Amniotic epithelial cell (primary cell): ENCODE results near the gene MOV10L1.
"Not testable (repeated sequence)": the region's sequence is repeated elsewhere in the genome, so short reads cannot be mapped to it uniquely, and the experiment has no call there.

Experiments used
- DNase-seq: peaks from one replicate; pipeline ENCODE4 v3.0.0-alpha.2; 2010; ENCODE audit warnings: low read depth

Gene MOV10L1

DNA sequence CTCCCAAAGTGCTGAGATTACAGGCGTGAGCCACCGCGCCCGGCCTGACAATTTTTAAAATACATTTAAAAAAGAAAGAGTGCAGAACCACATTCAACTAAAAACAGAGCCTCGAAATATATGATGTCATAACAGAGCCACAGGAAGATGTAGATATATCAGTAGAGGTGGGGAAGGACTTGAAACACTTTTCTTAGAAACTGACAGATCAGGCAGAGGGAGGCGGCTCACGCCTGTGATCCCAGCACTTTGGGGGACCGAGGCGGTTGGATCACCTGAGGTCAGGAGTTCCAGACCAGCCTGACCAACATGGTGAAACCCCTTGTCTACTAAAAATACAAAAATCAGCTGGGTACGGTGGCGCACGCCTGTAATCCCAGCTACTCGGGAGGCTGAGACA lies 11.6 kb upstream of the MOV10L1 start:
- no peak for DNase-seq

- no peak for DNase-seq
Measured at GRCh38 chr22:50078761-50079160, 11.0 kb upstream of the MOV10L1 start.

DNA sequence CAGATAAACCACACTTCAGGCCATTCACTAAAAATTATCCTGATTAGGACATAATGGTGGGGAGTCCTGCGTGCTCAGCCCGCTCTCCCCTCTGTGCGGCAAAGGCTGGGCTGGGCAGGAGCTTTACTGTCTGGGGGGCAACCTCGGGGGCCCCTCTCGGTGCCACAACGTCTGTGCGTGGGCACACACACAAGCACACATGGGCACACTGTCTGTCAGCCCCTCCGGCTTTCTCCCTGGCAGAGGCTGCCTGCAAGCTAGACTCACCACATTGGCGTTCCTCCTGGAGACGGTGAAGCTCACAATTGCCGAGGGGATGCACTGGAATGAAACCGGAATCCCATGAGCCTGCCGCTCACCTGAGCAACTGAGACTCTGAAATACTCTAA lies 9.7 kb upstream of the MOV10L1 start:
- DNase-seq: no peak

GRCh38 chr22:50081426-50082196 lies 8.2 kb upstream of the MOV10L1 start:
- no peak for DNase-seq

- no peak for DNase-seq
Measured at GRCh38 chr22:50082197-50082715, 7.5 kb upstream of the MOV10L1 start.

- no peak for DNase-seq
Measured at GRCh38 chr22:50082961-50083461, 6.8 kb upstream of the MOV10L1 start.

- no peak for DNase-seq
Measured at GRCh38 chr22:50083462-50084079, 6.2 kb upstream of the MOV10L1 start.

DNA sequence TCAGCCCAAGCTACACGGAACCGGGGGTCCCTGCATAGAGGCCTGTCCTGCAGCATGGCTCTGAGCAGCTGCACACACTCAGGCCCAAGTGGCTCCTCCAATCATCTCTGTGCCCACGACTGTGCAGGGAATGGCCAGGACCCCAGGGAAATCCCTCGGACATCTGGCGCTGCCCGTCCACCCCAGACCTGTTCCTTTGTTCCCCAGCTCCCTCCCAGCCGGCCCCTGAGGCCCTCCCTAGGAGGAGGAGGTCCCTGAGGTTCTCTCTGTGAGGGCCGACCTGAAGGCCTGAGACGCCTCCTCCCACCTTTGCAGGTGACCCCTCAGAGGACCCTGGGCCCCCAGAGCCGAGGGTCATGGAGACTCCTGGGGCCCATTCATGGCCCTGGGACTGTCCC lies 5.7 kb upstream of the MOV10L1 start:
- DNase-seq: no peak

DNA sequence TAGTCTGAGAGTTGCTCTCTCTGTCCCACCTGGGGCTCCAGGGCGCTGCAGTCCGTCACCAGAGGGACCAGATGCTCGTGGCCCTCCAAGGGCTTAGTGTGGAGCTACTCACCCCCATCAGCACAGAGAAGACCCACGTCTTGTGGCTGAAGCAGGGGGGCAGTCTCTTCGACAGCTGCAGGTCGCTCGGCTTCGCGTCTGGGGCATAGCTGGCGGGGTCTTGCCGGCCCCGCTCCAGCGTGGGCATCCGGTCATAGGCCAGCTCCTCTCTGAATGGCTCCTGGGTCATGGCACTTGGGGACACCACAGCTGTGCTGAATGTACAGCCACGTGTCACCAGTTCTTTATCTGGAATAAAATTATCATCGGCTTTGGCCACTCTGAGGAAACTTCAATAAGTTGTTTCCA lies 5.2 kb upstream of the MOV10L1 start:
- no peak for DNase-seq

- peak; percentile 53 for DNase-seq
Measured at GRCh38 chr22:50085211-50085972, 4.4 kb upstream of the MOV10L1 start, which contains the start of gene MLC1. TSS of gene MLC1 (minus strand) at chr22:50085426. CDS start at chr22:50084902, 524 bp downstream.

DNA sequence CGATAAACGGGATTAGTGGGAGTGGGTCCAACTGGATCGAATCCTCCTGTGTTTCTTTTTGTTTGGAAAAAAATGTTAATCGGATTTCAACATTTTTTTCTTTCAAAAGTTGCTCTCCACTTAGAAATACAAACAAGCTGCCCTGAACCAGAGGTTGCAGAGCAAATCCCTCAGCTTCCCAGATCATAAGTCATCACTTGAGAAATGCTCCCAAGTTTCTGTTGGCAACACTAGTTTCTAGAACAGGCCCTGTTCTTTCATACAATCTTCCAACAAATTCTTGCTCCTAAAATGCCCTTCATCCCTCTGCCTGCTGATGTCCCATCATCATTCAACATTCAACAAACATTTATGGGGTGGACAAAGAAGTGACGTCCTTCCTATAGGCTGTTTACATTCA lies 3.3 kb upstream of the MOV10L1 start:
- DNase-seq: peak; percentile 77

- not testable (repeated sequence) for DNase-seq
Measured at GRCh38 chr22:50086975-50087374, 2.8 kb upstream of the MOV10L1 start.

GRCh38 chr22:50087646-50088045 lies 2.2 kb upstream of the MOV10L1 start:
- no peak for DNase-seq

GRCh38 chr22:50088096-50088495 lies 1.7 kb upstream of the MOV10L1 start:
- no peak for DNase-seq

DNA sequence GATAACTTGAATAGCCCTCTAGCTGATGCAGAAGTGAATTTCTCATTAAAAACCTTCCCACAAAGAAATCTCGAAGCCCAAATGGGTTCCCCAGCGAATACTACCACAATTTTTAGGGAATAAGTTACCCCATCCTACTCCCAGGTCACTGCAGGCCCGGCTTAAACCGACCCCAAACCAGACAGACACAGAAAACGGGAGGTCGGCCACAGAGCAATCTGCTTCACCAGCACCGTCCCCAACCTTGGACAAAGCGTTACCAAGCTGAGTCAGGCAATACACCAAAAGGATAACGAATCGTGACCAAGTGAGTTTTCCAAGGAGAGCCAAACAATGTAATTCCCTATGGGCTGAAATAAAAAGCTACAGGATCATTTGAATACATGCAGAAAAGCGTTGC lies 575 bp upstream of the MOV10L1 start:
- no peak for DNase-seq

DNA sequence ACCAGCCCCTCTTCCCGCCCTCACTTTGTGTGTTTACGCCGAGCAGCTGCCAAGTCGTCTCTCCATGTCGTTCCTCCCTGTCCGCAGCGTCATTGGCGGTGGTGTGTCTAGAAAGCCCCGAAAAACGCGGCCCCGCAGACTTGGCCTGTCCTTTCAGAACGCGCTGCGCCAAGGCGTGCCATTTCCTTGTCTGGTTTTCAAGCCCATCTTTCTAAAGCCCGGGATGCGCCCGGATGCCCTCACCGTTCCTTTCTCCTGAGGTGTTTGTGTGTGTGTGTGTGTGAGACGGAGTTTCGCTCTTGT lies 557 bp downstream of the MOV10L1 start:
- no peak for DNase-seq

DNA sequence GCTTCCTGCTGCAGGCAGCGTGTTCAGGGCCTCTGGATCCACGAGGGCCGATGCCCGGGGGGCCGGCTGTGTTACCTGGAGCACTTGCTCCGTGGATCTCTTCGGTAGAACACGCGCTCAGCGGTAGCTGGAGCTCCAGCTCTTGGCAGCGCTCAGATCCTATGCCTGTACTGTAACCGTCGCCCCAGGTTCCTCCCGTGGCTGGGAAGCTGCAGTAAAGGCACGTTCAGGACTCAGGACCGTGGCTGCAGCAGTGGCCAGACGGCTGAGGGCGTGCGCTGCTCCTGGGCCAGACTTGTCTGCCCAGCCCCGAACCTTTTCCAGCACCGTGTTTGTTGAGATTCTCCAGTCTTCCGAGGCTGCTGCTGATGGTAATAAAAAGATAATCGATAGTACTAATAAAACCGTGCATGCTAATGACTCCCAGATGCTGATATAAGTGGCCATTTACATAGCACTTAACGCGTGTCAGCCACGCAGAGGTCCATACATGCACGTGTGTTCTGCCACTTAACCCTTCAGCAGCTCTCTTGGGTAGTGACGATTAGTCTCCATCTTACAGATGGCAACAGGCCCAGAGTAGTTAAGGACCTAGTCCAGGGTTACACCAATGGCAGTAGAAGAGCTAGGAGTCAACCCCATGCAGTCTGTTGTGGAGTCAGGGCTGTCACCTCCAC lies 1.4 kb downstream of the MOV10L1 start:
- DNase-seq: no peak

DNA sequence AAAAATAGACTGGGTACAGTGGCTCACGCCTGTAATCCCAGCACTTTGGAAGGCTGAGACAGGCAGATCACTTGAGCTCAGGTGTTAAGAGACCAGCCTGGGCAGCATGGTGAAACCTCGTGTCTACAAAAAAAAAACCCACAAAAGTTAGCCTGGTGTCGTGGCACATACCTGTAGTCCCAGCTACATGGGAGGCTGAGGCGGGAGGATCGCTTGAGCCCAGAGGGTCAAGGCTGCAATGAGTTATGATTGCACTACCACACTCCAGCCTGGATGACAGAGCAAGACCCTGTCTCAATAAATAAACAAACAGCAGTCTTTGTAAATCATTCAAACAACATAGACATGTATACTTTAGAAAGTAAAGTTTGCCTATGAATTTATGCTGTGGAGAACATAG lies 2.5 kb downstream of the MOV10L1 start:
- DNase-seq: no peak

DNA sequence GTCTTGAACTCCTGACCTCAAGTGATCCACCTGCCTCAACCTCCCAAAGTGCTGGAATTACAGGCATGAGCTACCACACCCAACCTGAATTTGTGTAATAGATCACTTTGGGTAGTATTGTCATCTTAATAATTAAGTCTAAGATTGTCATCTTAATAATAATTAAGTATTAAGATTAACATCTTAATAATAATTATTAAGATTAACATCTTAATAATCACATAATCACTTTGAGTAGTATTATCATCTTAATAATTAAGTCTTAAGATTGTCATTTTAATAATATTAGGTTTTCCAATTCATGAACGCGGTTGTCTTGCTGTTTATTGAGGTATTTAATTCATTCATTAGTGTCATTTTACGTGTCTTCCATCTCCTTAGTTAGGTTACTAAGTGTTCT lies 8.2 kb downstream of the MOV10L1 start:
- no peak for DNase-seq

GRCh38 chr22:50101870-50102565 lies 12.2 kb downstream of the MOV10L1 start:
- DNase-seq: no peak

GRCh38 chr22:50102946-50103345 lies 13.1 kb downstream of the MOV10L1 start:
- no peak for DNase-seq

GRCh38 chr22:50104141-50104544 lies 14.3 kb downstream of the MOV10L1 start:
- DNase-seq: no peak
